Measurements from ENCODE around the gene CSNK1D. TPM values are rescaled to one million over a fixed set of nuclear protein-coding genes. Genes with fewer than 3 reads are reported as not detected.

Gene CSNK1D
- total RNA-seq (2022; extraction: Qiagen RNA extraction), result 191 to 231 TPM (median 228 TPM) in 5 replicates

DNA sequence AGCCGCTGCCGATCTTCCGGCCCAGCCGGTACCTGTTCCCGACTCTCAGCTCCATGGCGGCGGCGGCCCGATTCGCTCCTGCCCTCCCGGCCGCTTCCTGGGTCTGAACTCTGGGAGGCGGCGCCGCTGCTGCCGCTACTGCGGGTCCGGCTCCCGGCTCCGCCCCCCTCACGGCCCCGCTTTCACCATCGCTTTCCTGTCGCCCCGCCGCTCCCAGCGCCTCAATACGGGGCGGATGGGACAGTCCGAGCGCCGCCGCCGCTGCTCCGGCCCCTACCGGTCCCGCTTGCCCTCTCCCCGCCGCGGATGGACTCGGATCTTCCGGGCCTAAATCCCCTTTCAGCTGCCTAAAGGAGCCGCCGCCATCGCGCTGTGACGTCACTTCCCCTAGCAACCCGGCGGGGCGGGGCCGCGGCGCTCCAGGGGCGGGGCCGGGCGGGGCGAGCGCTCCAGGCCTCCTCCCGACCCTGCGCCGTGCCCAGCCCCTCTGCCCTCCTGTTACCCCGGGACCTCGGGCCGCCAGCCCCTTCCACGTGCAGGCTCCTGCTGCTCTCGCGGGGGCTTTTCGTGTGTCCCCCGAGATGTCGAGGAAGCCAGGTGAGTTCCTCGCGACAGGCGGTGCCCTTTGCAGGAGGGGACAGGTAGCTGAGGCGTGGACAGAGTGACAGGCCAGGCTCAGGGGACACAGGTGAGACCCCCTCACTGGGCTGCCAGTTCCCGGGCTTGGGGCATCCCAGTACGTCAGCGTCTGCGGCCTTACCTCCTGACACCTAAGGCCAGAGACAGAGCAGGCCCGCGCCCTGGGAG, at the start of gene CSNK1D:
CSNK1D (minus strand) TSS at position 374 of the 807 bp plus-strand sequence; CDS start at position 55, 319 bp downstream.

DNA sequence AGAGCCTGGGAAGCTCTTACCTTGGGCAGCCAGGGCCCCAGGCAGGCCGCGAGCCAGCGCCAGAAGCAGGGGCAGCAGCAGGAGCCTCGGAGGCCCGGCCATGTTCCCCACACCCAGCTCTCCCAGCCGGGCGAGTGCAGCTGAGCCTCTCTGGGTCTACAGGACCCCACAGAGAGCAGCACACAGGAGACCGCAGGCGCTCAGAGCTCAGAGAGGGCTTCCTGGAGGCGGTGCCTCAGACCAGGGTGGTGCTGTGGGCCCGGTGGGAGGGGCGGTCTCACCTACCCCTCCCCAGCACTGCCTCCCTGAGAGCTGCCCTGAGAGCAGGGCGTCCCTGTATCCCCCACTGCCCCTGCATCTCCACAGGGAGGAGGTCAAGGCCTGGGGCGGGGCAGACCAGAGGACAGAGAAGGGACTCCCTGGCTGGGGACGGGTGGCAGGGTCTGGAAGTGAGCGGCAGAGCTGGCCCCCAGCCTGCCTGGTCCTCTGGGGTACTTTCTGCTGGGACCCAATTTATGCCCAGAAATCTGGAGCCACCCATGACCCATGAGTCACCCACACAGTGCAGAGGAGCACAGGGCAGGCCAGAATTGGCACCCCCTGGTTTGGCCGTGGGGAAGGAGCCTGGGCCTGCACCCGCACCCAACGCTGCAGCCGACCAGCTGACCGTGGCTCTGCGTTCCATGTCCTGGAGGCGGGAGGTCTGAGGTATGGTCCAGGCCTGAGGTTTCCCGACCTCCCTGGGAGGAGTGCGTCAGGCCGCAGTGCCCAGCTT, 44.1 kb upstream of the CSNK1D start, which contains the start of gene CD7:
CD7 (minus strand) TSS at position 215 of the 775 bp plus-strand sequence; CDS start at position 102, 113 bp downstream.

GRCh38 chr17:82228842-82229697, 44.4 kb downstream of the CSNK1D start, which contains the start of gene SLC16A3:
Gene SLC16A3 (plus strand): TSS chr17:82229042. CDS start chr17:82236009, 6,967 bp downstream.

GRCh38 chr17:82212331-82213250, 60.9 kb downstream of the CSNK1D start, which contains the start of gene CCDC57:
Gene CCDC57 (minus strand): TSS chr17:82212842. CDS start chr17:82201944, 10,898 bp downstream.

Other genes starting within 250 kb of the CSNK1D start
- 27.4 to 40.9 TPM (median 39.9 TPM) in 5 replicates for gene RAC3, start 242.0 kb downstream of the CSNK1D start, total RNA-seq (2022; extraction: Qiagen RNA extraction)
- 69.5 to 106 TPM (median 103 TPM) in 5 replicates for gene DCXR, start 236.0 kb downstream of the CSNK1D start, total RNA-seq (2022; extraction: Qiagen RNA extraction)
- gene RFNG, start 221.9 kb downstream of the CSNK1D start, total RNA-seq (2022; extraction: Qiagen RNA extraction), result 16.0 to 26.0 TPM (median 24.2 TPM) in 5 replicates
- 108 to 149 TPM (median 136 TPM) in 5 replicates for gene GPS1, start 221.8 kb downstream of the CSNK1D start, total RNA-seq (2022; extraction: Qiagen RNA extraction)
- 84.5 to 154 TPM (median 134 TPM) in 5 replicates for gene DUS1L, start 207.9 kb downstream of the CSNK1D start, total RNA-seq (2022; extraction: Qiagen RNA extraction)
- 106 to 149 TPM (median 139 TPM) in 5 replicates for gene FASN, start 175.5 kb downstream of the CSNK1D start, total RNA-seq (2022; extraction: Qiagen RNA extraction)
- 22.1 to 34.3 TPM (median 30.0 TPM) in 5 replicates for gene CCDC57, start 60.9 kb downstream of the CSNK1D start, total RNA-seq (2022; extraction: Qiagen RNA extraction)
- gene SLC16A3, start 44.7 kb downstream of the CSNK1D start, total RNA-seq (2022; extraction: Qiagen RNA extraction), result 114 to 157 TPM (median 151 TPM) in 5 replicates
- gene CD7, start 43.9 kb upstream of the CSNK1D start, total RNA-seq (2022; extraction: Qiagen RNA extraction), result 0.07 to 0.12 TPM in 2 of 5 replicates, not detected in the others
- 1.3 to 2.5 TPM (median 2.0 TPM) in 5 replicates for gene SECTM1, start 60.1 kb upstream of the CSNK1D start, total RNA-seq (2022; extraction: Qiagen RNA extraction)
- 0.26 to 0.51 TPM (median 0.39 TPM) in 5 replicates for gene TEX19, start 85.5 kb upstream of the CSNK1D start, total RNA-seq (2022; extraction: Qiagen RNA extraction)
- gene UTS2R, start 98.1 kb upstream of the CSNK1D start, total RNA-seq (2022; extraction: Qiagen RNA extraction), result not detected in 5 replicates
- gene HEXD, start 144.6 kb upstream of the CSNK1D start, total RNA-seq (2022; extraction: Qiagen RNA extraction), result 9.5 to 14.5 TPM (median 13.3 TPM) in 5 replicates
- 17.0 to 26.6 TPM (median 23.8 TPM) in 5 replicates for gene OGFOD3, start 144.9 kb upstream of the CSNK1D start, total RNA-seq (2022; extraction: Qiagen RNA extraction)
- 48.8 to 62.6 TPM (median 58.5 TPM) in 5 replicates for gene CYBC1, start 177.1 kb upstream of the CSNK1D start, total RNA-seq (2022; extraction: Qiagen RNA extraction)
- gene NARF, start 185.0 kb upstream of the CSNK1D start, total RNA-seq (2022; extraction: Qiagen RNA extraction), result 46.9 to 60.5 TPM (median 55.4 TPM) in 5 replicates
- 47.1 to 59.7 TPM (median 55.2 TPM) in 5 replicates for gene FOXK2, start 246.0 kb upstream of the CSNK1D start, total RNA-seq (2022; extraction: Qiagen RNA extraction)